PC-9 (cell line): Measurements from ENCODE around the gene ASIP. TPM values are rescaled to one million over a fixed set of nuclear protein-coding genes. Genes with fewer than 3 reads are reported as not detected.
"Not testable (repeated sequence)": the region's sequence is repeated elsewhere in the genome, so short reads cannot be mapped to it uniquely, and the experiment has no call there.

Experiments
- BruUV-seq: library from RNA; stranded (reverse); fragments of 400-500 nt; replicated peaks from 2 replicates; lab custom pipeline; 2021; lab: Mats Ljungman, UMichigan
- CTCF ChIA-PET: fragments of 300-600 bp; sonication (Branson Sonifier 250); formaldehyde crosslinking; loops from one replicate; lab custom pipeline; 2022; ENCODE audit warnings: antibody characterized with exemption; lab: Charles Lee
- POLR2A ChIA-PET: fragments of 300-600 bp; sonication (Branson Sonifier 250); formaldehyde crosslinking; loops from one replicate; lab custom pipeline; 2022; ENCODE audit warnings: antibody characterized with exemption; ENCODE audit not compliant: unreplicated experiment; lab: Charles Lee
- DNase-seq, 2 experiments: peaks; one replicate each; pipeline versions ENCODE4 v3.0.0 to v3.0.0-alpha.2; 2015 to 2022; ENCODE audit warnings: mixed read lengths in 1 of 2
- H2AFZ ChIP-seq: fragments of 200-600 bp; sonication (generic); 2 replicates; pipeline ENCODE4 v1.8.1; 2017; ENCODE audit warnings: antibody characterized with exemption
- H3F3A ChIP-seq: fragments of 200-600 bp; sonication (generic); 2 replicates; pipeline ENCODE4 v1.8.1; 2017; ENCODE audit warnings: antibody characterized with exemption, mild to moderate bottlenecking, low read depth; ENCODE audit not compliant: insufficient read depth
- H3K27ac ChIP-seq: fragments of 200-600 bp; sonication (generic); 2 replicates; pipeline ENCODE4 v1.6.1; 2016; ENCODE audit warnings: mixed run types
- H3K27me3 ChIP-seq: fragments of 200-600 bp; sonication (generic); 2 replicates; pipeline ENCODE4 v1.6.1; 2016; ENCODE audit warnings: low read depth, mixed run types; ENCODE audit not compliant: insufficient read depth
- H3K36me3 ChIP-seq: fragments of 200-600 bp; sonication (generic); 2 replicates; pipeline ENCODE4 v1.6.1; 2016; ENCODE audit warnings: low read depth, mixed run types
- H3K4me1 ChIP-seq: fragments of 200-600 bp; sonication (generic); replicated peaks from 2 replicates; pipeline ENCODE4 v1.6.1; 2016; ENCODE audit warnings: mixed run types; ENCODE audit not compliant: insufficient read depth
- H3K4me2 ChIP-seq: fragments of 200-600 bp; sonication (generic); 2 replicates; pipeline ENCODE4 v1.6.1; 2017; ENCODE audit warnings: mixed run types
- H3K4me3 ChIP-seq: fragments of 200-600 bp; sonication (generic); 2 replicates; pipeline ENCODE4 v1.6.1; 2016; ENCODE audit warnings: mixed run types
- H3K79me2 ChIP-seq: fragments of 200-600 bp; sonication (generic); 2 replicates; pipeline ENCODE4 v1.6.1; 2017; ENCODE audit warnings: low read depth, mixed run types
- H3K9me2 ChIP-seq: fragments of 200-600 bp; sonication (generic); 2 replicates; pipeline ENCODE4 v1.8.1; 2017; ENCODE audit warnings: mild to moderate bottlenecking; ENCODE audit not compliant: insufficient read depth
- H3K9me3 ChIP-seq: fragments of 200-600 bp; sonication (generic); 2 replicates; pipeline ENCODE4 v1.8.1; 2016; ENCODE audit warnings: low read depth; ENCODE audit not compliant: insufficient read depth
- H4K20me1 ChIP-seq: fragments of 200-600 bp; sonication (generic); 2 replicates; pipeline ENCODE4 v1.8.1; 2017; ENCODE audit not compliant: insufficient read depth
- EZH2 ChIP-seq: fragments of 200-600 bp; sonication (generic); IDR thresholded peaks from 2 replicates; pipeline ENCODE4 v1.8.0; 2017; ENCODE audit warnings: antibody characterized with exemption, low read depth
- intact Hi-C: fragments of 100-400 bp; cut with micrococcal nuclease; formaldehyde crosslinking; loops from one replicate; pipeline ENCODE4 v1.10.0; 2022; ENCODE audit not compliant: unreplicated experiment
- total RNA-seq: library from RNA; stranded (reverse); gene quantifications from 2 replicates; pipeline ENCODE4 v1.2.3, GENCODE V29; 2021
- TF ChIP-seq, protein P1 (sequence below): fragments of 200-600 bp; sonication (generic); conservative IDR thresholded peaks from 2 replicates; pipeline ENCODE4 v1.6.1; 2017; ENCODE audit warnings: mixed run types, antibody characterized with exemption, mild to moderate bottlenecking, moderate library complexity

The ASIP gene
- total RNA-seq, 1 experiment from 2014 or later, result not detected

DNA sequence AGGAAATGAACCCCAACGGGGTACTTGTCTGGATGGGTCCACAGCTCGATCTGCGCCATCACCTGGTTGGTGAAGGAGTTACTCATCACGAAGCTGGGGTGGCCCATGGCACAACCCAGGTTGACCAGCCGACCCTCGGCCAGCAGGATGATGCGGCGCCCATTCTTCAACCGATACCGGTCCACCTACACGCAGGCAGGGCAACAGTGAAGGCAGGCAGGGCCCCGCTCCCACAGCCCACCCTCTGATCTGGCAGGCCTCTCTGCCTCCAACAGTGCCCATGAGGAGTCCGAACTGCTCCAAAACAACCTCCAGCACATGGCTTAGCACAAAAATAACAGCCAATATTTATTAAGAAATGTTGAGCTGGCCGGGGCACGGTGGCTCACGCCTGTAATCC lies 44.2 kb downstream of the ASIP start:
- Histone ChIP-seq H3K4me2 (no peak overlapping the region), H3K27me3 (no peaks in the 10 kb centered on the region), H4K20me1 (no peaks in the 10 kb centered on the region), H3K27ac (no peak overlapping the region), H3K9me2 (no peaks in the 10 kb centered on the region), H2AFZ (no peak overlapping the region), H3K4me1 (no peaks in the 10 kb centered on the region), H3K79me2 (no peaks in the 10 kb centered on the region), H3K4me3 (no peak overlapping the region), H3K9me3 (no peaks in the 10 kb centered on the region), H3K36me3 (peaks cover 18% of the 10 kb centered on the region), H3F3A (no peaks in the 10 kb centered on the region)
- POLR2A ChIA-PET, result no interaction called here
- no peak for TF ChIP-seq EZH2
- TF ChIP-seq, protein P1, sequence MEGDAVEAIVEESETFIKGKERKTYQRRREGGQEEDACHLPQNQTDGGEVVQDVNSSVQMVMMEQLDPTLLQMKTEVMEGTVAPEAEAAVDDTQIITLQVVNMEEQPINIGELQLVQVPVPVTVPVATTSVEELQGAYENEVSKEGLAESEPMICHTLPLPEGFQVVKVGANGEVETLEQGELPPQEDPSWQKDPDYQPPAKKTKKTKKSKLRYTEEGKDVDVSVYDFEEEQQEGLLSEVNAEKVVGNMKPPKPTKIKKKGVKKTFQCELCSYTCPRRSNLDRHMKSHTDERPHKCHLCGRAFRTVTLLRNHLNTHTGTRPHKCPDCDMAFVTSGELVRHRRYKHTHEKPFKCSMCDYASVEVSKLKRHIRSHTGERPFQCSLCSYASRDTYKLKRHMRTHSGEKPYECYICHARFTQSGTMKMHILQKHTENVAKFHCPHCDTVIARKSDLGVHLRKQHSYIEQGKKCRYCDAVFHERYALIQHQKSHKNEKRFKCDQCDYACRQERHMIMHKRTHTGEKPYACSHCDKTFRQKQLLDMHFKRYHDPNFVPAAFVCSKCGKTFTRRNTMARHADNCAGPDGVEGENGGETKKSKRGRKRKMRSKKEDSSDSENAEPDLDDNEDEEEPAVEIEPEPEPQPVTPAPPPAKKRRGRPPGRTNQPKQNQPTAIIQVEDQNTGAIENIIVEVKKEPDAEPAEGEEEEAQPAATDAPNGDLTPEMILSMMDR, result no peak
- CTCF ChIA-PET, result no interaction called here
- no peak for DNase-seq
- no TSS peak for BruUV-seq
- intact Hi-C loops, result no loop called here

DNA sequence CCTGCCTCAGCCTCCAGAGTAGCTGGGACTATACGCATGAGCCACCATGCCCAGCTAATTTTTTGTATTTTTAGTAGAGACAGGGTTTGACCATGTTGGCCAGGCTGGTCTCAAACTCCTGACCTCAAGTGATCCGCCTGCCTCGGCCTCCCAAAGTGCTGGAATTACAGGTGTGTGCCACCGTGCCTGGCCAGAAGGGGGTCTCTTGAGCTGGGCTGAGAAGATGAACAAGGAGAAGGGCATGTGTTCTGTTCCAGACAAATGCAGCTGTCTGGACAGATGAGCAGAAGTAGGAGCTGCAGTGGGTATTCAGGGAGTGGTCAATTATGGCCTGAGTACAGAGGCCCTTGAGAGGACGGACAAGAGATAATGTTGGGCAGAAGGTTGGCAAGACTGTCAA lies 46.3 kb downstream of the ASIP start:
- H3K9me3 ChIP-seq, H3K4me3 ChIP-seq, CTCF ChIA-PET, H4K20me1 ChIP-seq, BruUV-seq, POLR2A ChIA-PET, H3K4me2 ChIP-seq, H3K9me2 ChIP-seq, H3K27me3 ChIP-seq, H3F3A ChIP-seq, H3K27ac ChIP-seq, intact Hi-C loops, H3K79me2 ChIP-seq, H3K4me1 ChIP-seq, H2AFZ ChIP-seq, DNase-seq: not testable (repeated sequence)
- H3K36me3 ChIP-seq, result peaks cover 23% of the 10 kb centered on the region

DNA sequence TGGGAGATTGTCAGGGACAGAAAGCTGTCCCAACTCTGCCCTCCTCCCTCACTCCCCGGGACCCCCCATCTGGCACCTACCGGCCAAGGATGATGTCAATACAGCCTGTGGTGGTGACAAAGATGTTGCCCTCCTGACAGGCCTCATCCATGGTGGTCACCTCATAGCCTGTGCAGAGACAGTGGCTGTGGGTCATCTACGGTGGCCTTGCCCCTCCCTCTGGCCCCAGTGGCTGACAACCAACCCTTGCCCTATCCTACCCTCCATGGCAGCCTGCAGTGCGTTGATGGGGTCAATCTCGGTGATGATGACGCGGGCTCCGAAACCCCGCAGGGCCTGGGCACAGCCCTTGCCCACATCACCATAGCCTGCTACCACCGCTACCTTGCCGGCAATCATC lies 49.2 kb downstream of the ASIP start:
- H3K4me2 ChIP-seq, result no peak overlapping the region
- no peaks in the 10 kb centered on the region for H3K4me1 ChIP-seq
- no peak for TF ChIP-seq EZH2
- TF ChIP-seq, protein P1, result no peak
- no TSS peak for BruUV-seq
- POLR2A ChIA-PET, result no interaction called here
- H3K27ac ChIP-seq, result no peak overlapping the region
- CTCF ChIA-PET, result no interaction called here
- H3K79me2 ChIP-seq, result peaks cover 4% of the 10 kb centered on the region; the same call in 1 of the 2 replicates
- H3K4me3 ChIP-seq, result no peak overlapping the region
- H3F3A ChIP-seq, result no peaks in the 10 kb centered on the region
- DNase-seq, result no peak
- H3K9me3 ChIP-seq, result no peaks in the 10 kb centered on the region
- no peaks in the 10 kb centered on the region for H3K27me3 ChIP-seq
- H4K20me1 ChIP-seq, result peaks cover 29% of the 10 kb centered on the region
- H3K36me3 ChIP-seq, result peaks cover 24% of the 10 kb centered on the region
- H2AFZ ChIP-seq, result no peak overlapping the region
- H3K9me2 ChIP-seq, result no peaks in the 10 kb centered on the region
- intact Hi-C loops, result no loop called here

DNA sequence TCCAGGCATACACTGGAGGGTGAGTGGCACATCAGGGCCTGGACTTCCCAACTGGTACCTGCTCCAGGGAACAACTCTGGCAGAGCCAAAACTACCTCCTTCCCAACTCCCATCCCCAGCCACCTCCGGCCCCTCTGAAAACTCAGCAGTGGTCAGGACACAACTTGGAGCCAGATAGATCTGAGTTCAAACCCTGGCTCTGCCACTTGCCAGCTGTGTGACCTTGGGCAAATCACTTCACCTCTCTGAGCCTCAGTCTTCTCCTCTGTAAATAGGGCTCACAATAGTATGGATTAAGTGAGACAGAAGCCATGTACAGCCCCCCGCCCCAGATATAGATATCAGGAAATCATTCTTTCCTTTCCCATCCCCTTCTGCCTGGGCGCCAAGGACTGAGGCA lies 51.3 kb downstream of the ASIP start:
- Histone ChIP-seq H3K4me3 (no peak overlapping the region), H3K79me2 (peaks cover 21% of the 10 kb centered on the region), H3F3A (no peaks in the 10 kb centered on the region), H3K27ac (no peak overlapping the region), H3K27me3 (no peaks in the 10 kb centered on the region), H3K9me2 (no peaks in the 10 kb centered on the region), H2AFZ (no peak overlapping the region), H3K36me3 (peaks cover 24% of the 10 kb centered on the region), H3K4me2 (no peak overlapping the region), H3K4me1 (no peaks in the 10 kb centered on the region), H3K9me3 (no peaks in the 10 kb centered on the region), H4K20me1 (peaks cover 46% of the 10 kb centered on the region)
- intact Hi-C loops, result no loop called here
- no peak for DNase-seq
- TF ChIP-seq EZH2, result no peak
- TF ChIP-seq, protein P1, result no peak
- BruUV-seq, result no TSS peak
- CTCF ChIA-PET, result no interaction called here
- POLR2A ChIA-PET, result no interaction called here
